Measurements from ENCODE around the gene CEP83.
"Not testable (repeated sequence)": the region's sequence is repeated elsewhere in the genome, so short reads cannot be mapped to it uniquely, and the experiment has no call there.

- not testable (repeated sequence) for TF ChIP-seq CTCF, POLR2A, EP300 (IDR thresholded peaks at IDR 0.05)
Measured at GRCh38 chr12:94424830-94425229, 34.8 kb downstream of the CEP83 start.
